KMS-11 (cell line): ENCODE measurements around the gene LPIN3.

Source experiments
- H2AFZ ChIP-seq: fragments of 200-600 bp; sonication (generic); 2 replicates; pipeline ENCODE4 v1.6.1; 2016; ENCODE audit warnings: antibody characterized with exemption, mixed run types, low read depth
- H3K27ac ChIP-seq: fragments of 200-600 bp; sonication (generic); 2 replicates; pipeline ENCODE4 v1.6.1; 2016; ENCODE audit warnings: mild to moderate bottlenecking, mixed run types
- H3K27me3 ChIP-seq: fragments of 200-600 bp; sonication (generic); 2 replicates; pipeline ENCODE4 v1.6.1; 2017; ENCODE audit warnings: mild to moderate bottlenecking, low read depth, mixed run types, moderate library complexity; ENCODE audit not compliant: insufficient read depth
- H3K36me3 ChIP-seq: fragments of 200-600 bp; sonication (generic); 2 replicates; pipeline ENCODE4 v1.6.1; 2017; ENCODE audit warnings: mild to moderate bottlenecking, mixed run types; ENCODE audit not compliant: insufficient read depth
- H3K4me1 ChIP-seq: fragments of 200-600 bp; sonication (generic); 2 replicates; pipeline ENCODE4 v1.6.1; 2016; ENCODE audit warnings: mild to moderate bottlenecking, low read depth, mixed run types; ENCODE audit not compliant: poor library complexity, severe bottlenecking
- H3K4me2 ChIP-seq: fragments of 200-600 bp; sonication (generic); 2 replicates; pipeline ENCODE4 v1.7.0; 2016; ENCODE audit warnings: mild to moderate bottlenecking, mixed run types
- H3K4me3 ChIP-seq: fragments of 200-600 bp; sonication (generic); IDR thresholded peaks from 2 replicates; pipeline ENCODE4 v1.6.1; 2017; ENCODE audit warnings: low read depth, low read length, mixed read lengths; ENCODE audit not compliant: insufficient read depth
- H3K79me2 ChIP-seq: fragments of 200-600 bp; sonication (generic); 2 replicates; pipeline ENCODE4 v1.6.1; 2016; ENCODE audit warnings: low read depth, mixed run types; ENCODE audit not compliant: insufficient read depth
- H3K9ac ChIP-seq: fragments of 200-600 bp; sonication (generic); 2 replicates; pipeline ENCODE4 v1.6.1; 2016; ENCODE audit warnings: mild to moderate bottlenecking, mixed run types
- H4K20me1 ChIP-seq: fragments of 200-600 bp; sonication (generic); 2 replicates; pipeline ENCODE4 v1.6.1; 2016; ENCODE audit warnings: mild to moderate bottlenecking, mixed run types; ENCODE audit not compliant: insufficient read depth
- CTCF ChIP-seq: fragments of 200-600 bp; sonication (generic); conservative IDR thresholded peaks from 2 replicates; pipeline ENCODE4 v1.6.1; 2017; ENCODE audit warnings: low read depth, mild to moderate bottlenecking, antibody characterized with exemption, low read length, moderate library complexity, mixed read lengths

The LPIN3 gene

GRCh38 chr20:41314386-41314785 lies 26.2 kb upstream of the LPIN3 start:
- Histone ChIP-seq H3K36me3 (no peaks in the 10 kb centered on the region), H3K9ac (no peak overlapping the region), H2AFZ (no peak overlapping the region), H4K20me1 (no peaks in the 10 kb centered on the region), H3K27ac (no peak overlapping the region), H3K4me1 (peaks cover 18% of the 10 kb centered on the region), H3K4me2 (no peak overlapping the region), H3K27me3 (no peaks in the 10 kb centered on the region), H3K79me2 (no peaks in the 10 kb centered on the region), H3K4me3 (no peak overlapping the region)
- no peak for TF ChIP-seq CTCF

DNA sequence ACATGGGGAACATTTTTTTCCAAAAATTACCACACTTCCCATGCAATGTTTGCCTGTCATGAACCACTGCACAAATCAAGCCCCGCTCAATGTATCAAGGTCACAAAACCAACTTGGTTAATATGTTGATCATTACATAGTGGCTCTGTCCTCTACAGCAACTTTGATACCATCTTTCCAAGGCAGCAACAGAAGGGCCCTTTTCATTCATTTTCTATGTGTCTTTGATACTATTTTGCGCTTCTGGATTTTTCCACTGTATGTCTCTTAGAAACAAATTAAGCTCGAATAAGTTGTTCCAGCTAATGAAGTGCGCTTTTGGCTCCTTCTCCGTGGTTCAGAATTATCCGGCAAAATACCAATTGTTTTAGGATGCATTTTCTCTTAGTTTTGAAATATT lies 24.6 kb upstream of the LPIN3 start:
- H3K27me3 ChIP-seq = no peaks in the 10 kb centered on the region
- no peak overlapping the region for H3K27ac ChIP-seq
- no peak overlapping the region for H3K9ac ChIP-seq
- peak overlapping the region; percentile 95 for H3K4me2 ChIP-seq
- no peaks in the 10 kb centered on the region for H3K79me2 ChIP-seq
- TF ChIP-seq CTCF = no peak
- peak overlapping the region; percentile 90; the same call in 1 of the 2 replicates for H2AFZ ChIP-seq
- no peak overlapping the region for H3K4me3 ChIP-seq
- H3K36me3 ChIP-seq = no peaks in the 10 kb centered on the region
- H4K20me1 ChIP-seq = no peaks in the 10 kb centered on the region
- peaks cover 18% of the 10 kb centered on the region for H3K4me1 ChIP-seq

GRCh38 chr20:41316602-41317545 lies 23.7 kb upstream of the LPIN3 start:
- H4K20me1 ChIP-seq = no peaks in the 10 kb centered on the region
- no peak overlapping the region for H3K4me3 ChIP-seq
- no peaks in the 10 kb centered on the region for H3K27me3 ChIP-seq
- H3K4me1 ChIP-seq = peaks cover 18% of the 10 kb centered on the region
- no peaks in the 10 kb centered on the region for H3K36me3 ChIP-seq
- peak overlapping the region; percentile 90 for H2AFZ ChIP-seq
- no peak for TF ChIP-seq CTCF
- H3K27ac ChIP-seq = peak overlapping the region; percentile 47
- peak overlapping the region; percentile 95 for H3K4me2 ChIP-seq
- H3K79me2 ChIP-seq = no peaks in the 10 kb centered on the region
- peak overlapping the region; percentile 74 for H3K9ac ChIP-seq

- Histone ChIP-seq H2AFZ (peak within 1 kb of the TSS; percentile 97), H3K36me3 (no peaks in the 10 kb centered on the region), H3K27ac (peak within 1 kb of the TSS; percentile 47), H3K4me2 (peak within 1 kb of the TSS; percentile 98), H4K20me1 (no peaks in the 10 kb centered on the region), H3K4me3 (no peak within 1 kb of the TSS), H3K27me3 (no peaks in the 10 kb centered on the region), H3K79me2 (no peaks in the 10 kb centered on the region), H3K9ac (peak within 1 kb of the TSS; percentile 74), H3K4me1 (peaks cover 18% of the 10 kb centered on the region)
- TF ChIP-seq CTCF = no peak
These were observed 22.9 kb upstream of the LPIN3 start, which contains the start of gene ZHX3 for GRCh38 chr20:41317546-41318270. TSS of gene ZHX3 (minus strand) at chr20:41317731. CDS start at chr20:41204916, 112,815 bp downstream.
